GM19240 (cell line): ENCODE results near the gene CDH4.
"Not testable (repeated sequence)": the region's sequence is repeated elsewhere in the genome, so short reads cannot be mapped to it uniquely, and the experiment has no call there.

Experiments
- DNase-seq: peaks from one replicate; pipeline ENCODE4 v3.0.0; 2011; ENCODE audit warnings: low spot score; ENCODE audit not compliant: insufficient read length

Gene CDH4

GRCh38 chr20:61385296-61385695 is 133.2 kb downstream of the CDH4 start:
- DNase-seq = no peak

- DNase-seq = no peak
Observed at GRCh38 chr20:61385731-61386130, 133.7 kb downstream of the CDH4 start.

GRCh38 chr20:61387204-61387953 is 135.3 kb downstream of the CDH4 start:
- no peak for DNase-seq

- DNase-seq = no peak
Observed at GRCh38 chr20:61387954-61388348, 135.9 kb downstream of the CDH4 start.

- DNase-seq = no peak
Observed at GRCh38 chr20:61389077-61389476, 137.0 kb downstream of the CDH4 start.

GRCh38 chr20:61391185-61391584 is 139.1 kb downstream of the CDH4 start:
- DNase-seq = no peak

- DNase-seq = no peak
Observed at GRCh38 chr20:61391812-61392520, 139.9 kb downstream of the CDH4 start.

- no peak for DNase-seq
Observed at GRCh38 chr20:61394088-61394799, 142.2 kb downstream of the CDH4 start.

- DNase-seq = no peak
Observed at GRCh38 chr20:61396262-61396848, 144.3 kb downstream of the CDH4 start.

GRCh38 chr20:61397146-61397545 is 145.1 kb downstream of the CDH4 start:
- no peak for DNase-seq

- DNase-seq = no peak
Observed at GRCh38 chr20:61397790-61398189, 145.7 kb downstream of the CDH4 start.

- DNase-seq = no peak
Observed at GRCh38 chr20:61399433-61399832, 147.4 kb downstream of the CDH4 start.

- DNase-seq = no peak
Observed at GRCh38 chr20:61400499-61400898, 148.4 kb downstream of the CDH4 start.

- DNase-seq = no peak
Observed at GRCh38 chr20:61404303-61404702, 152.2 kb downstream of the CDH4 start.

GRCh38 chr20:61405007-61405406 is 152.9 kb downstream of the CDH4 start:
- no peak for DNase-seq

GRCh38 chr20:61406773-61407172 is 154.7 kb downstream of the CDH4 start:
- DNase-seq = not testable (repeated sequence)

GRCh38 chr20:61407561-61407960 is 155.5 kb downstream of the CDH4 start:
- no peak for DNase-seq

GRCh38 chr20:61408951-61409740 is 157.1 kb downstream of the CDH4 start:
- DNase-seq = no peak

GRCh38 chr20:61411743-61412142 is 159.7 kb downstream of the CDH4 start:
- no peak for DNase-seq

GRCh38 chr20:61413752-61414151 is 161.7 kb downstream of the CDH4 start:
- no peak for DNase-seq

- DNase-seq = no peak
Observed at GRCh38 chr20:61414455-61414991, 162.5 kb downstream of the CDH4 start.
